Psoas muscle (tissue), 8 donors: ENCODE data around the gene ARHGEF4. TPM values are rescaled to one million over a fixed set of nuclear protein-coding genes. Genes with fewer than 3 reads are reported as not detected.

ENCODE experiments used
- ATAC-seq, 4 donors: fragments of 200-7000 bp; cut with Tn5 transposase; one replicate each; pipeline ENCODE4 v1.9.1; 2020; ENCODE audit warnings: moderate library complexity in 3 of 4, mild to moderate bottlenecking in 2 of 4
- DNase-seq, 2 donors: peaks; one replicate each; pipeline ENCODE4 v3.0.0-alpha.2; 2020
- H3K27ac ChIP-seq: fragments of 200-600 bp; one replicate; pipeline ENCODE4 v1.8.0; 2022
- H3K27me3 ChIP-seq, 3 donors: fragments of 200-600 bp in 1 of 3; one replicate each; pipeline versions ENCODE4 v1.6.1 to v1.8.0; 2013 to 2022; ENCODE audit warnings: low read length in 2 of 3, mild to moderate bottlenecking in 2 of 3, moderate library complexity in 1 of 3; ENCODE audit not compliant: insufficient read depth in 3 of 3
- H3K36me3 ChIP-seq, 2 donors: fragments of 200-600 bp in 1 of 2; one replicate each; pipeline versions ENCODE4 v1.6.1 to v1.8.0; 2013 to 2022; ENCODE audit warnings: low read depth in 1 of 2, mild to moderate bottlenecking in 1 of 2, moderate library complexity in 1 of 2; ENCODE audit not compliant: insufficient read depth in 1 of 2
- H3K4me1 ChIP-seq: fragments of 200-600 bp; one replicate; pipeline ENCODE4 v1.8.0; 2022
- H3K4me3 ChIP-seq: fragments of 200-600 bp; one replicate; pipeline ENCODE4 v1.8.0; 2022; ENCODE audit warnings: mild to moderate bottlenecking
- H3K9me3 ChIP-seq: fragments of 200-600 bp; one replicate; pipeline ENCODE4 v1.8.0; 2022
- CTCF ChIP-seq: fragments of 200-600 bp; IDR thresholded peaks from one replicate; pipeline ENCODE4 v1.8.0; 2022; ENCODE audit warnings: antibody characterized with exemption
- WGBS, 3 donors: extraction: QIAGEN DNeasy Blood & Tissue Kit; methylation state at CpG; one replicate each; pipeline versions ENCODE4 v1.1.6 to v1.1.7; 2013; 5-methylcytosine and 5-hydroxymethylcytosine counted together
- intact Hi-C, 2 donors: fragments of 100-400 bp; cut with DNase I; formaldehyde crosslinking; loops; one replicate each; pipeline versions ENCODE4 v1.11.0 to v1.14.2; 2022
- polyA plus RNA-seq, 3 donors: library from polyadenylated mRNA; stranded (reverse); fragments of 200-250 nt; gene quantifications; one replicate each; pipeline ENCODE4 v1.2.3, GENCODE V29; 2013
- total RNA-seq, 4 donors: library from RNA; stranded (reverse); fragmentation: NEBNext Ultra II Directional in 2 of 4; extraction: Animal tissue kit (Norgen Biotek cat#: 25700) in 2 of 4; gene quantifications; one replicate each; pipeline versions ENCODE4 v1.2.1 to v1.2.4, GENCODE V29; 2021 to 2023
- donor health status: healthy with polysubstance abuse.
- donor health status: DM: no; HTN: no; CAD: no; lungs with moderate emphysema.
- donor health status: Bipolar disorder and iron deficiency.
- donor health status: healthy.
- donor health status: DM: yes; HTN: yes; CAD: no.
- donor health status: DM: no; HTN: no; CAD: no.
- donor health status: DM: no; HTN: no; CAD: no.
- donor health status: DM: yes; HTN: yes; CAD: no.

The ARHGEF4 gene
- total and polyA plus RNA-seq, 7 donors = 0.63 to 6.9 (median 3.7) TPM

- peaks cover 12 to 49% of the 10 kb centered on the region in 2 donors for H3K36me3 ChIP-seq
- DNase-seq (no peak), ATAC-seq (peak; percentile 44 to 75 (median 60))
- H3K9me3 ChIP-seq = no peaks in the 10 kb centered on the region
- no peak for TF ChIP-seq CTCF
- no peak overlapping the region for H3K4me3 ChIP-seq
- no peaks in the 10 kb centered on the region for H3K27me3 ChIP-seq
- peak overlapping the region; percentile 47 for H3K27ac ChIP-seq
- WGBS, 3 donors = 56 to 79% (median 61%) methylated on average over 26 of the region's 26 CpGs
- H3K4me1 ChIP-seq = peaks cover 44% of the 10 kb centered on the region
- intact Hi-C loops = no loop called here
Measured at GRCh38 chr2:131055169-131056065, 218.7 kb downstream of the ARHGEF4 start.

GRCh38 chr2:131056204-131056931 is 219.7 kb downstream of the ARHGEF4 start:
- DNase-seq (peak in 1 of 2 donors; percentile 67), ATAC-seq (peak; percentile 60 to 80 (median 69))
- Histone ChIP-seq H3K36me3 (peaks cover 12 to 39% of the 10 kb centered on the region in 2 donors), H3K4me1 (peaks cover 48% of the 10 kb centered on the region), H3K27me3 (no peaks in the 10 kb centered on the region), H3K27ac (peak overlapping the region; percentile 47), H3K4me3 (peak overlapping the region; percentile 8), H3K9me3 (no peaks in the 10 kb centered on the region)
- WGBS, 3 donors = 20 to 26% (median 25%) methylated on average over 5 of the region's 5 CpGs
- no peak for TF ChIP-seq CTCF
- intact Hi-C loops = no loop called here

GRCh38 chr2:131056932-131057287 is 220.2 kb downstream of the ARHGEF4 start:
- no peak for DNase-seq
- H3K27ac ChIP-seq = peak overlapping the region; percentile 47
- 55 to 67% (median 55%) methylated on average over 4 of the region's 4 CpGs for WGBS, 3 donors
- no peak overlapping the region for H3K4me3 ChIP-seq
- ATAC-seq = no peak
- H3K4me1 ChIP-seq = peaks cover 52% of the 10 kb centered on the region
- peaks cover 12 to 34% of the 10 kb centered on the region in 2 donors for H3K36me3 ChIP-seq
- no peaks in the 10 kb centered on the region for H3K27me3 ChIP-seq
- TF ChIP-seq CTCF = no peak
- no peaks in the 10 kb centered on the region for H3K9me3 ChIP-seq
- intact Hi-C loops = no loop called here

GRCh38 chr2:131058214-131058843 is 221.6 kb downstream of the ARHGEF4 start:
- no peak for ATAC-seq
- Histone ChIP-seq H3K9me3 (no peaks in the 10 kb centered on the region), H3K4me3 (no peak overlapping the region), H3K36me3 (peaks cover 4 to 20% of the 10 kb centered on the region in 2 donors), H3K27me3 (no peaks in the 10 kb centered on the region), H3K27ac (no peak overlapping the region), H3K4me1 (peaks cover 56% of the 10 kb centered on the region)
- DNase-seq = no peak
- TF ChIP-seq CTCF = no peak
- intact Hi-C loops = no loop called here
- WGBS, 3 donors = 65 to 75% (median 68%) methylated on average over 8 of the region's 8 CpGs
